DND-41 (cell line): ENCODE measurements around the gene ZCWPW2.

ENCODE experiments used
- EZH2 ChIP-seq: IDR thresholded peaks from 3 replicates; pipeline ENCODE4 v1.6.1; 2012; ENCODE audit warnings: borderline replicate concordance, low read depth, mild to moderate bottlenecking, moderate library complexity, low read length, inconsistent platforms; ENCODE audit not compliant: severe bottlenecking
- TF ChIP-seq, protein P1 (sequence below): IDR thresholded peaks from 2 replicates; pipeline ENCODE4 v1.5.1; 2012; ENCODE audit warnings: borderline replicate concordance, low read length, moderate library complexity, mild to moderate bottlenecking; ENCODE audit not compliant: poor library complexity, severe bottlenecking; ENCODE audit errors: extremely low read depth

- TF ChIP-seq, protein P1, sequence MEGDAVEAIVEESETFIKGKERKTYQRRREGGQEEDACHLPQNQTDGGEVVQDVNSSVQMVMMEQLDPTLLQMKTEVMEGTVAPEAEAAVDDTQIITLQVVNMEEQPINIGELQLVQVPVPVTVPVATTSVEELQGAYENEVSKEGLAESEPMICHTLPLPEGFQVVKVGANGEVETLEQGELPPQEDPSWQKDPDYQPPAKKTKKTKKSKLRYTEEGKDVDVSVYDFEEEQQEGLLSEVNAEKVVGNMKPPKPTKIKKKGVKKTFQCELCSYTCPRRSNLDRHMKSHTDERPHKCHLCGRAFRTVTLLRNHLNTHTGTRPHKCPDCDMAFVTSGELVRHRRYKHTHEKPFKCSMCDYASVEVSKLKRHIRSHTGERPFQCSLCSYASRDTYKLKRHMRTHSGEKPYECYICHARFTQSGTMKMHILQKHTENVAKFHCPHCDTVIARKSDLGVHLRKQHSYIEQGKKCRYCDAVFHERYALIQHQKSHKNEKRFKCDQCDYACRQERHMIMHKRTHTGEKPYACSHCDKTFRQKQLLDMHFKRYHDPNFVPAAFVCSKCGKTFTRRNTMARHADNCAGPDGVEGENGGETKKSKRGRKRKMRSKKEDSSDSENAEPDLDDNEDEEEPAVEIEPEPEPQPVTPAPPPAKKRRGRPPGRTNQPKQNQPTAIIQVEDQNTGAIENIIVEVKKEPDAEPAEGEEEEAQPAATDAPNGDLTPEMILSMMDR = no peak
- TF ChIP-seq EZH2 = no peak
Measured at GRCh38 chr3:28544236-28544635, 195.7 kb downstream of the ZCWPW2 start.
